ENCODE measurements around the gene BCAS3. TPM values are rescaled to one million over a fixed set of nuclear protein-coding genes. Genes with fewer than 3 reads are reported as not detected.
"Not testable (repeated sequence)": the region's sequence is repeated elsewhere in the genome, so short reads cannot be mapped to it uniquely, and the experiment has no call there.

The BCAS3 gene
- polyA plus RNA-seq, 1 donor from 2014 or later = 23.2 TPM

GRCh38 chr17:60886731-60887613 lies 209.3 kb downstream of the BCAS3 start:
- not testable (repeated sequence) for H3K27me3 Mint-ChIP-seq, H3K36me3 Mint-ChIP-seq, H3K27ac Mint-ChIP-seq, H3K9me3 Mint-ChIP-seq, H3K4me1 Mint-ChIP-seq
- H3K4me3 Mint-ChIP-seq = peak overlapping the region; percentile 15 to 76 (median 70)

- no peaks in the 10 kb centered on the region for H3K9me3 Mint-ChIP-seq
- H3K27ac Mint-ChIP-seq = no peak overlapping the region
- peaks cover 4% of the 10 kb centered on the region for H3K36me3 Mint-ChIP-seq
- peak overlapping the region in 3 of 4 donors; percentile 68 to 76 (median 71) for H3K4me3 Mint-ChIP-seq
- no peaks in the 10 kb centered on the region for H3K27me3 Mint-ChIP-seq
- H3K4me1 Mint-ChIP-seq = no peaks in the 10 kb centered on the region
Measured at GRCh38 chr17:60887614-60888028, 210.0 kb downstream of the BCAS3 start.

- H3K4me1 Mint-ChIP-seq = no peaks in the 10 kb centered on the region
- H3K9me3 Mint-ChIP-seq = peaks cover 0 to 6% (median 4%) of the 10 kb centered on the region in 3 donors
- peaks cover 10% of the 10 kb centered on the region for H3K36me3 Mint-ChIP-seq
- H3K27me3 Mint-ChIP-seq = no peaks in the 10 kb centered on the region
- peak overlapping the region in 1 of 3 donors; percentile 38 for H3K27ac Mint-ChIP-seq
- H3K4me3 Mint-ChIP-seq = no peak overlapping the region
Measured at GRCh38 chr17:60888812-60889709, 211.4 kb downstream of the BCAS3 start.

GRCh38 chr17:60891149-60891548 lies 213.5 kb downstream of the BCAS3 start:
- H3K4me1 Mint-ChIP-seq = no peaks in the 10 kb centered on the region
- no peak overlapping the region for H3K4me3 Mint-ChIP-seq
- no peak overlapping the region for H3K27ac Mint-ChIP-seq
- peaks cover 0 to 11% (median 9%) of the 10 kb centered on the region in 3 donors for H3K9me3 Mint-ChIP-seq
- H3K27me3 Mint-ChIP-seq = no peaks in the 10 kb centered on the region
- H3K36me3 Mint-ChIP-seq = peaks cover 23% of the 10 kb centered on the region

GRCh38 chr17:60893475-60893874 lies 215.8 kb downstream of the BCAS3 start:
- peaks cover 35% of the 10 kb centered on the region for H3K36me3 Mint-ChIP-seq
- H3K4me1 Mint-ChIP-seq = peaks cover 0 to 2% (median 0%) of the 10 kb centered on the region in 3 donors
- no peak overlapping the region for H3K4me3 Mint-ChIP-seq
- peaks cover 5 to 29% (median 14%) of the 10 kb centered on the region in 3 donors for H3K9me3 Mint-ChIP-seq
- no peaks in the 10 kb centered on the region for H3K27me3 Mint-ChIP-seq
- H3K27ac Mint-ChIP-seq = no peak overlapping the region

- peaks cover 31% of the 10 kb centered on the region for H3K36me3 Mint-ChIP-seq
- H3K27me3 Mint-ChIP-seq = no peaks in the 10 kb centered on the region
- no peak overlapping the region for H3K4me3 Mint-ChIP-seq
- no peak overlapping the region for H3K27ac Mint-ChIP-seq
- H3K4me1 Mint-ChIP-seq = peaks cover 0 to 2% (median 0%) of the 10 kb centered on the region in 3 donors
- peaks cover 5 to 29% (median 14%) of the 10 kb centered on the region in 3 donors for H3K9me3 Mint-ChIP-seq
Measured at GRCh38 chr17:60896996-60897395, 219.3 kb downstream of the BCAS3 start.

GRCh38 chr17:60899115-60899514 lies 221.5 kb downstream of the BCAS3 start:
- H3K4me1 Mint-ChIP-seq = peaks cover 0 to 2% (median 0%) of the 10 kb centered on the region in 3 donors
- H3K36me3 Mint-ChIP-seq = peaks cover 31% of the 10 kb centered on the region
- peaks cover 5 to 24% (median 11%) of the 10 kb centered on the region in 3 donors for H3K9me3 Mint-ChIP-seq
- H3K27ac Mint-ChIP-seq = no peak overlapping the region
- H3K27me3 Mint-ChIP-seq = no peaks in the 10 kb centered on the region
- H3K4me3 Mint-ChIP-seq = no peak overlapping the region

GRCh38 chr17:60900688-60901087 lies 223.0 kb downstream of the BCAS3 start:
- Mint-ChIP-seq H3K9me3 (peaks cover 5 to 20% (median 6%) of the 10 kb centered on the region in 3 donors), H3K4me3 (no peak overlapping the region), H3K36me3 (peaks cover 22% of the 10 kb centered on the region)

GRCh38 chr17:60901242-60901641 lies 223.6 kb downstream of the BCAS3 start:
- H3K27me3 Mint-ChIP-seq = no peaks in the 10 kb centered on the region
- H3K27ac Mint-ChIP-seq = no peak overlapping the region
- H3K36me3 Mint-ChIP-seq = peaks cover 20% of the 10 kb centered on the region
- H3K4me3 Mint-ChIP-seq = no peak overlapping the region
- H3K4me1 Mint-ChIP-seq = peaks cover 0 to 2% (median 0%) of the 10 kb centered on the region in 3 donors
- H3K9me3 Mint-ChIP-seq = peaks cover 5 to 18% (median 5%) of the 10 kb centered on the region in 3 donors

More at GRCh38 chr17:60900688-60901087, 223.0 kb downstream of the BCAS3 start:
- H3K4me1 Mint-ChIP-seq = peaks cover 0 to 2% (median 0%) of the 10 kb centered on the region in 3 donors
- no peaks in the 10 kb centered on the region for H3K27me3 Mint-ChIP-seq
- no peak overlapping the region for H3K27ac Mint-ChIP-seq

- H3K27me3 Mint-ChIP-seq = no peaks in the 10 kb centered on the region
- peaks cover 4 to 12% (median 4%) of the 10 kb centered on the region in 3 donors for H3K9me3 Mint-ChIP-seq
- no peaks in the 10 kb centered on the region for H3K4me1 Mint-ChIP-seq
- H3K36me3 Mint-ChIP-seq = peaks cover 15% of the 10 kb centered on the region
- H3K27ac Mint-ChIP-seq = no peak overlapping the region
- no peak overlapping the region for H3K4me3 Mint-ChIP-seq
Measured at GRCh38 chr17:60901806-60902205, 224.2 kb downstream of the BCAS3 start.

- Mint-ChIP-seq H3K27ac (no peak overlapping the region), H3K4me3 (no peak overlapping the region), H3K4me1 (no peaks in the 10 kb centered on the region), H3K9me3 (peaks cover 0 to 6% (median 0%) of the 10 kb centered on the region in 3 donors), H3K36me3 (peaks cover 17% of the 10 kb centered on the region), H3K27me3 (no peaks in the 10 kb centered on the region)
Measured at GRCh38 chr17:60902399-60902798, 224.7 kb downstream of the BCAS3 start.

GRCh38 chr17:60904582-60904981 lies 226.9 kb downstream of the BCAS3 start:
- Mint-ChIP-seq H3K4me3 (no peak overlapping the region), H3K27ac (no peak overlapping the region), H3K9me3 (no peaks in the 10 kb centered on the region), H3K27me3 (no peaks in the 10 kb centered on the region), H3K4me1 (no peaks in the 10 kb centered on the region), H3K36me3 (peaks cover 14% of the 10 kb centered on the region)

GRCh38 chr17:60905709-60906108 lies 228.1 kb downstream of the BCAS3 start:
- Mint-ChIP-seq H3K9me3 (no peaks in the 10 kb centered on the region), H3K4me1 (no peaks in the 10 kb centered on the region), H3K36me3 (peaks cover 17% of the 10 kb centered on the region), H3K27ac (no peak overlapping the region), H3K27me3 (no peaks in the 10 kb centered on the region), H3K4me3 (no peak overlapping the region)

GRCh38 chr17:60908324-60908723 lies 230.7 kb downstream of the BCAS3 start:
- Mint-ChIP-seq H3K4me3 (no peak overlapping the region), H3K9me3 (no peaks in the 10 kb centered on the region), H3K4me1 (no peaks in the 10 kb centered on the region), H3K27me3 (no peaks in the 10 kb centered on the region), H3K36me3 (peaks cover 11% of the 10 kb centered on the region), H3K27ac (no peak overlapping the region)

- Mint-ChIP-seq H3K27me3 (no peaks in the 10 kb centered on the region), H3K36me3 (peaks cover 14% of the 10 kb centered on the region), H3K4me1 (no peaks in the 10 kb centered on the region), H3K4me3 (no peak overlapping the region), H3K27ac (no peak overlapping the region), H3K9me3 (no peaks in the 10 kb centered on the region)
Measured at GRCh38 chr17:60909405-60909804, 231.8 kb downstream of the BCAS3 start.
